ENCODE data around the gene FNDC8.
"Not testable (repeated sequence)": the region's sequence is repeated elsewhere in the genome, so short reads cannot be mapped to it uniquely, and the experiment has no call there.

The FNDC8 gene

GRCh38 chr17:35146214-35146833 lies 24.9 kb downstream of the FNDC8 start:
- no peak for DNase-seq

GRCh38 chr17:35147375-35147905 lies 26.0 kb downstream of the FNDC8 start, which contains the start of gene UNC45B:
Gene UNC45B, plus strand, starts transcription at chr17:35147817. Its CDS starts 447 bp downstream, at chr17:35148264.
- no peak for DNase-seq

GRCh38 chr17:35148144-35148543 lies 26.7 kb downstream of the FNDC8 start:
- no peak for DNase-seq

- no peak for DNase-seq
Measured at GRCh38 chr17:35149941-35150340, 28.5 kb downstream of the FNDC8 start.

GRCh38 chr17:35151080-35151479 lies 29.7 kb downstream of the FNDC8 start:
- not testable (repeated sequence) for DNase-seq

- DNase-seq, result no peak
Measured at GRCh38 chr17:35152421-35153140, 31.2 kb downstream of the FNDC8 start.

GRCh38 chr17:35154196-35155165 lies 33.1 kb downstream of the FNDC8 start:
- no peak for DNase-seq

- no peak for DNase-seq
Measured at GRCh38 chr17:35155246-35155645, 33.8 kb downstream of the FNDC8 start.

GRCh38 chr17:35159940-35160339 lies 38.5 kb downstream of the FNDC8 start:
- no peak for DNase-seq

- DNase-seq, result no peak
Measured at GRCh38 chr17:35160354-35161201, 39.2 kb downstream of the FNDC8 start.

GRCh38 chr17:35161281-35161761 lies 39.9 kb downstream of the FNDC8 start:
- no peak for DNase-seq

- DNase-seq, result no peak
Measured at GRCh38 chr17:35162755-35163154, 41.3 kb downstream of the FNDC8 start.

GRCh38 chr17:35163886-35164285 lies 42.5 kb downstream of the FNDC8 start:
- DNase-seq, result no peak

- no peak for DNase-seq
Measured at GRCh38 chr17:35164716-35165115, 43.3 kb downstream of the FNDC8 start.

- DNase-seq, result no peak
Measured at GRCh38 chr17:35166526-35166925, 45.1 kb downstream of the FNDC8 start.

GRCh38 chr17:35167046-35167445 lies 45.6 kb downstream of the FNDC8 start:
- no peak for DNase-seq

GRCh38 chr17:35167666-35168065 lies 46.3 kb downstream of the FNDC8 start:
- no peak for DNase-seq

- no peak for DNase-seq
Measured at GRCh38 chr17:35169835-35170363, 48.5 kb downstream of the FNDC8 start.

- DNase-seq, result no peak
Measured at GRCh38 chr17:35170968-35171771, 49.8 kb downstream of the FNDC8 start.

GRCh38 chr17:35171834-35172233 lies 50.4 kb downstream of the FNDC8 start:
- DNase-seq, result no peak

- DNase-seq, result not testable (repeated sequence)
Measured at GRCh38 chr17:35172321-35172720, 50.9 kb downstream of the FNDC8 start.

Measured in COR-L47 (cell line).